ENCODE data around the gene IKZF5.

GRCh38 chr10:123057968-123058367 is 49.4 kb upstream of the IKZF5 start:
- TF ChIP-seq CTCF (conservative IDR thresholded peaks at IDR 0.05; ENCODE audit: low read depth, low read length) = no peak
- no peak for TF ChIP-seq POLR2A (IDR thresholded peaks at IDR 0.05; ENCODE audit: low read depth, low read length)
- TF ChIP-seq RFX5 (IDR thresholded peaks at IDR 0.05; ENCODE audit: low read depth, low read length) = no peak
- TF ChIP-seq NFE2L2 (IDR thresholded peaks at IDR 0.05; ENCODE audit: low read depth, low read length) = no peak
- no peak for TF ChIP-seq RAD21 (IDR thresholded peaks at IDR 0.05; ENCODE audit: low read length)
- TF ChIP-seq SMC3 (IDR thresholded peaks at IDR 0.05; ENCODE audit: low read depth, low read length) = no peak

Data from IMR-90 (cell line).